Endometrial microvascular endothelial cells (primary cell): ENCODE measurements around the gene NUDT3. TPM values are rescaled to one million over a fixed set of nuclear protein-coding genes. Genes with fewer than 3 reads are reported as not detected.
"Not testable (repeated sequence)": the region's sequence is repeated elsewhere in the genome, so short reads cannot be mapped to it uniquely, and the experiment has no call there.

Source experiments
- in situ Hi-C: cut with HindIII; loops from 2 replicates; pipeline ENCODE4 v1.10.0; 2017; ENCODE audit warnings: low sequenced_read_pairs, low pct_unique_long_range_greater_than_20kb; ENCODE audit errors: inconsistent ontology term
- total RNA-seq: library from RNA; depleted of rRNA; stranded (reverse); fragments of >200 nt; gene quantifications from one replicate; pipeline ENCODE4 v1.2.3, GENCODE V29; 2015; ENCODE audit errors: inconsistent ontology term

The NUDT3 gene
- total RNA-seq, 1 donor from 2014 or later = 28.3 TPM

DNA sequence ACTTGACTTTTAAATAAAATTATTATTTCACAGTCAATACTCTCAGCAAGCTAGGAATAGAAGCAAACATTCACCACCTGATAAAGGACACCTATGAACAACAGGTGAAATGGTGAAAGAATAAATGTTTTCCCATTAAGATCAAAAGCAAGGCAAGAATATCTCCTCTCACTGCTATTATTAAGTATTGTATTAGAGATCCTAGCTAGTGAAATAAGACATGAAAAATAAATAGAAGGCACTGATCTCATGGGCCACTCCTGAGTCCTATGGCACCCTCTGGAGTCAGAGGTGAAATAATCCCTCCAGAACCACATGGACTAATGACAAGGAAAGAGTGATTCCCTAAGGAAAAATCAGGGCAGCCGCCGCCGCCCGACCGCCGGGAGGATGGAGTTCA, 4.0 kb upstream of the NUDT3 start:
- in situ Hi-C loops = no loop called here

DNA sequence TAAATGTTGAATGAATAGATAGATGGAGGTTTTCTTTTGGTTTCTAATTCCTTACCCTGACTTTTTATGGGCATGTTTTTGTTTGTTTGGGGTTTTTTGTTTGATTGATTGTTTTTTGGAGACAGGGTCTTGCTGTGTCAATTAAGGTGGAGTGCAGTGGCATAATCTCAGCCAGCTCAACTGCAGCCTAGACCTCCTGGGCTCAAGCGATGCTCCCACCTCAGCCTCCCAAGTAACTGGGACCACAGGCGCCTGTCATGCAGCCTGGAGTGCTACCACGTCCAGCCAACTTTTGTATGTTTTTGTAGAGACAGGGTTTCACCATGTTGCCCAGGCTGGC, 1.5 kb upstream of the NUDT3 start:
- in situ Hi-C loops = no loop called here

- in situ Hi-C loops = no loop called here
These were observed 909 bp upstream of the NUDT3 start for GRCh38 chr6:34393191-34393965.

GRCh38 chr6:34391786-34392496, 528 bp downstream of the NUDT3 start:
- in situ Hi-C loops = no loop called here

GRCh38 chr6:34391473-34391785, 1.0 kb downstream of the NUDT3 start:
- in situ Hi-C loops = no loop called here

- in situ Hi-C loops = no loop called here
These were observed 1.7 kb downstream of the NUDT3 start for GRCh38 chr6:34390531-34391472.

GRCh38 chr6:34389034-34389433, 3.4 kb downstream of the NUDT3 start:
- in situ Hi-C loops = no loop called here

- in situ Hi-C loops = no loop called here
These were observed 4.0 kb downstream of the NUDT3 start for GRCh38 chr6:34388421-34388820.

DNA sequence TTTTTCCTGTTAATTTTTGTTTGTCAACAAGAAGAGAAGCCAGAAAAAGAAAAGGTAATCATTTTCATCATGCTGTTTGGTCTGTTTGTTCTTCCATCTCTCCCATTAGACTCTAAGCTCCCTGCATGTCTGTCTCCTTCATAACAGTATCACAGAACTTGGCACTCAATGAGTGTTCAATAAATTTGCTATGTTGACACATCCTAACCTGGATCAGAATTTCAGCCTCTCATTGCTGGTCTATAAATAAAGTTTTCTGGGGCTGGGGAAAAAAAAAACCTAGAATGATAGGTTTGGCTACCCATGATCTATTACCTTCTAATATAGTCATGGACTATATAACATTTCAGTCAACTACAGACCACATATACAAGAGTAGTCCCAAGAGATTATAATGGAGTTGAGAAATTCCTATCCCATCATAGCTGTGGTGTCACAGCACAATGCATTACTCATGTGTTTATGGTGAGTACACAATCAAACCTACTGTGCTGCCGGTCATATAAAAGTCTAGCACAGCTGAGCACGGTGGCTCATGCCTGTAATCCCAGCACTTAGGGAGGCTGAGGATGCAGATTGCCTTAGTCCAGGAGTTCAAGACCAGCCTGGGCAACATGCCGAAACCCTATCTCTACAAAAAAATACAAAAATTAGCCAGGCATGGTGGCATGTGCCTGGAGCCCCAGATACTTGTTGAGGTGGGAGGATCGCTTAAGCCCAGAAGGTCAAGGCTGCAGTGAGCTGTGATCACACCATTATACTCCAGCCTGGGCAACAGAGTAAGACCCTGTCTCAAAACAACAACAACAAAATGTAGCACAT, 5.9 kb downstream of the NUDT3 start:
- in situ Hi-C loops = no loop called here

GRCh38 chr6:34385793-34386195, 6.7 kb downstream of the NUDT3 start:
- in situ Hi-C loops = no loop called here

DNA sequence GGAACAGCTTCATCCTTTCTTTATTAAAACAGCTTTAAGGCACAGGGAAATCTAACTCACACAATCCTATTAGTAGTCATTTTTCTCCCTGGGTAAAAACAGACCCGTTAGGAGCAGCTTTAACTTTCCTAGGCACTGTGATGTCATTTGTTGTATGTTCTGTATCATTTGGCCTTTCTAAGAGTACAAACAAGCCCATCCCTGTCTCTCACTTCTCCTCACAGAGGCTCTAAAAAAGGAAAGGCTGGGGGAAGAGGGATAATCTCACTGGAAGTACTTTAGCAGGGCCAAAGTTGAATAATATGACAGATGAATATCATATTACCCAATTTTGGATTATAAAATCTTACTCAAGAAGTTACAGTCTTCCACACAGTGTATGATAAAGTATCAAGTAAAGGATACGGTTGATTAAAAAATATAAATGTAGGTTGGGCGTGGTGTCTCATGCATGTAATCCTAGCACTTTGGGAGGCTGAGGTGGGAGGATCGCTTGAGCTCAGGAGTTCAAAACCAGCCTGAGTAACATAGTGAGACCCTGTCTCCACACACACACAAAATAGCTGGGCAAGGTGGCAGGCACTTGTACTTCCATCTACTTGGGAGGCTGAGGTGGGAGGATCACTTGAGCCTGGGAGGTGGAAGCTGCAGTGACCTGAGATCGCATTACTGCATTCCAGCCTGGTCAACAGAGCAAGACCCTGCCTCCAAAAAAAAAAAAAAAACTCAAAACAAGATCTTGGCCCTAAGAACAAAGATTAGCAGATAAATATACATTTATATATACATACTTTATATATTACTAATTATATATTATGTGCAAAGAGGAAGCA, 7.9 kb downstream of the NUDT3 start:
- in situ Hi-C loops = no loop called here

DNA sequence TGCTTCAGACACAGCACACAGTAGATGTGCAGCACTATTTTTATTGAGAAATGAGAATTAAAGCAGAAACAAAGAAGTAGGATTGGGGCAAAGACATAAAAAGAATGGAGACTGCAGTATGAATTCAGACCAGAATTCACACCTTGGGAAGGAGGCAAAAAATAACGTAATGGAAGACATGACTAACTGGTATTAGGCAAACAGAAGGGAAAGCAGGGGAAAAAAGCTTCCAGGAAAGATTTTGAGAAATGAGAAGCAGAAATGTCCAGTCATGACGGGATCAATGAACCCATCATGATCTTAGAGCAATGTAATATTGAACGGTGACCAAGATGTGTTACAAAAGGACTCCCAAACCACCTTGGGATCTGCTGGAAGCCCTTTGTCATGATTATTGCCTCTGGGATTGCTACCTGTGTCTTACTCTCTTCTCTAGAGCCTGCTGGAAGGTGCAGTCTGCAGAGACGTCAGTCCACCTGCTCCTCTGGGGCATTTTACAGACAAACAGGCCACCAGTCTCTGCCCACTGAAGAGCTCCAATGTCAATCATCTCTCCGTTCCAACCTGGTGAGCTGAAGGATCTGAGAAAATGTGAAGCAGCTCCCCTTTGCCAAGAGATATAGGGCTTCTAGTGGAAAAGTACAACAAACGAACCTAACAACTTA, 8.7 kb downstream of the NUDT3 start:
- in situ Hi-C loops = no loop called here

DNA sequence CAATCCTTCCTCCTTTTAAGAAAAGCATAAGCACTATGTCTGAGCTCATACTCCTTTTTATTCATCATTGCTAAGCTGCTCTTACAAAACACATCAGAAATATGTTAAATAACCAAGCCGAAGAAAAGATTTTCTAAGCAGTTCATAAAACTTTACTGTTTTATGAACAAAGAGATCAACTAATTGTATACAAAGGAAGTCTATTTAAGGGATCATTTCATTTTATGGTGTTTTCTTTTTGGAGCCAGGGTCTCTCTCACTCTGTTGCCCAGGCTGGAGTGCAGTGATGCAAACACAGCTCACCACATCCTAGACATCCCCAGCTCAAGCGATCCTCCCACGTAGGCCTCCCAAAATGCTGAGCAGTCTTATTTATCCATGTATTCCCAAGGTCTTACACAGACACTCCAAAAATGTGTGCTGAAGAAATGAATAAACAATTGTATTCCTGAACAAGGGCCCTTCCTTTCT, 9.3 kb downstream of the NUDT3 start:
- in situ Hi-C loops = no loop called here

- in situ Hi-C loops = no loop called here
These were observed 11.4 kb downstream of the NUDT3 start for GRCh38 chr6:34381081-34381480.

GRCh38 chr6:34378470-34378869, 14.0 kb downstream of the NUDT3 start:
- in situ Hi-C loops = no loop called here

- in situ Hi-C loops = no loop called here
These were observed 14.5 kb downstream of the NUDT3 start for GRCh38 chr6:34377984-34378383.

DNA sequence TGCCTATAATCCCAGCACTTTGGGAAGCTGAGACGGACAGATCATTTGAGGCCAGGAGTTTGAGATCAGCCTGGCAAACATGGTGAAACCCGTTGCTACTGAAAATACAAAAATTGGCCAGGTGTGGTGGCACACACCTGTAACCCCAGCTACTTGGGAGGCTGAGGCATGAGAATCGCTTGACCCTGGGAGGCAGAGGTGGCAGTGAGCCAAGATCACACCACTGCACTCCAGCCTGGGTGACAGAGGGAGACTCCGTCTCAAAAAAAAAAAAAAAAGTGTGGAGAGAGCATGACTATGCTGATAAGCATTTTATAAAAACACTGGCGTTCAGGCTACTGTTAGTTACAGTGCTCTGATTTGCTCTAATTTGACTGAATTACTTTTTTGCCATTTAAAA, 14.9 kb downstream of the NUDT3 start:
- in situ Hi-C loops = not testable (repeated sequence)
